Nucleus accumbens (tissue), 56 donors: ENCODE data around the gene RABAC1.
"Not testable (repeated sequence)": the region's sequence is repeated elsewhere in the genome, so short reads cannot be mapped to it uniquely, and the experiment has no call there.

Experiments
- DNase-seq, 56 donors: peaks; one replicate each; lab custom pipeline; 2025; lab: John Stamatoyannopoulos, UW

The RABAC1 gene

GRCh38 chr19:41959056-41960053, at the start of gene RABAC1:
RABAC1 (minus strand) TSS chr19:41959321; CDS start chr19:41959292, 29 bp downstream.
- peak in 55 of 56 donors; percentile 60 to 96 (median 86) for DNase-seq

- DNase-seq: no peak
Measured at GRCh38 chr19:42006569-42006968, 47.4 kb upstream of the RABAC1 start.

- no peak for DNase-seq
Measured at GRCh38 chr19:42005504-42005903, 46.4 kb upstream of the RABAC1 start.

GRCh38 chr19:42003506-42004294, 44.6 kb upstream of the RABAC1 start:
- no peak for DNase-seq

GRCh38 chr19:41999878-42000208, 40.7 kb upstream of the RABAC1 start:
- no peak for DNase-seq

- DNase-seq: peak in 8 of 56 donors; percentile 2 to 41 (median 15)
Measured at GRCh38 chr19:41999071-41999877, 40.2 kb upstream of the RABAC1 start.

DNA sequence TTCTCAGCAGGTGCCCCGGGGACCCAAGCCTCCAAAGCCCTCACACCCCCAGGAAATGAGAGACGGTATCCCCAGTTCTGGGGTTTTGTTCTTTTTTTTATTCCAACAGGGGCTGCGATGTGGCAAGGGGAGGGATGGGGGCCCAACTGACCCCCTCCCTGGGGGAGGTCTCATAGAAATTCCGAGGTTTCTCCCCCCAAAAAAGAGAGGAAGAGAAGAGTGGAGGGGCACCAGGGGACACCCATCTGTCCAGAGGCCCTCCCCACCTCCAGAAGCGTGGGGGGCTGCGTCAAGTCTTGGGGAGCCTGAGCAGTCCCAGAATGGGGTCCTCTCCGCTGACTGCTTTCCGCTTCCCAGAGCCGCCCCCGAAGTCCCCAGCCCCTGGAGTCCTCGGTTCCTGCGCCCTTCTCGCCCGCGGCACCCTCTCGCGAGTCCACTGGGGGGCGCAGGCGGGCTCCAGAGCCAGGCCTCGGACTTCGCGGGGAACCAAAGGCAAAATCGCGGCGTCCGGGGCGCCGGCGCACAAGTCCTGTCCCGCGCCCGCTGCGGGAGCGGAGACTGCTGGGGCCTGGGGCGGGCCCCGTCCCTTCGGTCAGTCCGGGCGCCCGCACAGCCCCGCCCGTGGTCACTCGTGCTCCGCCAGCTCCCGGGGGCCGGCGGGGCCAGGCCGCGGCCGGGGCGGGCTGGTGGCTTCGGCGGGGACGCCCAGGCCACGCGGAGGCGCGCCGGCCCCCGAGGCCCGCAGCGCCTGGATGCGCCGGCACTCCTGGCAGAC, 39.3 kb upstream of the RABAC1 start:
- peak in 8 of 56 donors; percentile 6 to 45 (median 14) for DNase-seq

DNA sequence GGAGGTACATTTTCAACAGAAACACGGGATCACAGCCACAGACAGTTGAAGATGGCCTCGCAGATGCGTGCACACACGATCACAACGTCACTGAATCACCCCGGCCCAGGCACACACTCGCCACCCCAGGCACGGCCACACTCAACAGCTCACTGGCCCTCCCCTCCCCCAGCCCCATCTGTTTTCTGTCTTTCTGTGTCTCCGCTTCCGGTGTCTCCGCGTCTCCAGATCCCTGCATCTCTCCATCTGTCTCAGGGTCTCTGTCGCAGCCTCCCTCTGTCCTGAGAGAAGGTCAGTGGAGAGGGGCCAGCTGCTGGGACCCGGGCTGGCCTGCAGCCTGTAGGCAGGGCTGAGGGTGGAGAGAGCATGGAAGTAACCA, 38.7 kb upstream of the RABAC1 start:
- peak in 2 of 56 donors; percentile 28 to 31 for DNase-seq

- DNase-seq: peak in 25 of 56 donors; percentile 7 to 64 (median 25)
Measured at GRCh38 chr19:41997121-41997850, 38.2 kb upstream of the RABAC1 start.

GRCh38 chr19:41995959-41996797, 37.1 kb upstream of the RABAC1 start:
- DNase-seq: peak in 38 of 56 donors; percentile 7 to 75 (median 38)

DNA sequence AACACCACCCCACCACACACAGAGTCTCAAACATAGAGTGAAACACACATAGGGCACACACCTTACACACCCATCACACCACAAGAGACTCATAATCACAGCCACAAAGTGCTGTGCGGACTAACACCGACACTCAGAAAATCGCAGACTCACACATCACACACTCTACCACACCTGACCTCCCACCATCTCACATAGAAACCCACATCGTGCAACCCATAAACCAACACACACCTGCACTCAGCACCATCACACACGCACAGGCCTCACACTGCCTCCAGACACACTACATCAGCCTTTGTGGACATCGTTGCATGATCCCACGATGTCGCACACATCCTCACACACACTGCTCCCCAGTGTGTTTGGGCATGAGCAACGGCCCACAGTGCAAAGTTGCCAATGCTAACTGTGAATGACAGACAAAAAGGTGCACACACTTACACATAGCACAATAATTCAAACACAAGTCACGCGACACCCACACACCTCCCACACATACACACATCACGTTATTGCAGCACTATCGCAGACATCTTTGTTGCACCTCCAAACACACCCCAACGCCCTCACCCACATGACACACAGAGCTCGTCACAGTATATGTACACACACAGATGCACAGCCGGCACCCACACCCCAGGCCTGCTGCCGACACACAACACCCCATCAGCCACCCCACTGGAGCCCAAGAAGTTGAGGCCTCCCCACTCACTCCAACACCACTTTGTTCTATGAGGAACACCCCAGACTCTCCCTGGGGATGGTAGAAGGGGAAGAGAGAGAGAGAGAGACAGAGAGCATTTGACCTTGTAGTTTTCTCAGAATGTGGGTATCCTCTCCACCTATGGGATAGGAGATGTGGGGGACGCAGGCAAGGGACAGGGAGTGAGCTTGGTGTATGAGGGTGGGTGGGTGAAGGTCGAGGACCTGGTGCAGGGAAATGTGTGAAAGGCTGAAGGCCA, 36.2 kb upstream of the RABAC1 start:
- DNase-seq: peak in 30 of 56 donors; percentile 11 to 75 (median 46)

- DNase-seq: peak in 19 of 56 donors; percentile 27 to 79 (median 58)
Measured at GRCh38 chr19:41994521-41994971, 35.4 kb upstream of the RABAC1 start.

- DNase-seq: peak in 44 of 56 donors; percentile 9 to 81 (median 50)
Measured at GRCh38 chr19:41993612-41994483, 34.7 kb upstream of the RABAC1 start, which contains the start of gene ATP1A3. ATP1A3 (minus strand) TSS chr19:41994230; CDS start chr19:41994076, 154 bp downstream.

GRCh38 chr19:41991925-41992569, 32.9 kb upstream of the RABAC1 start:
- DNase-seq: not testable (repeated sequence)

GRCh38 chr19:41991025-41991424, 31.9 kb upstream of the RABAC1 start:
- no peak for DNase-seq
